ENCODE results near the gene THSD4.

DNA sequence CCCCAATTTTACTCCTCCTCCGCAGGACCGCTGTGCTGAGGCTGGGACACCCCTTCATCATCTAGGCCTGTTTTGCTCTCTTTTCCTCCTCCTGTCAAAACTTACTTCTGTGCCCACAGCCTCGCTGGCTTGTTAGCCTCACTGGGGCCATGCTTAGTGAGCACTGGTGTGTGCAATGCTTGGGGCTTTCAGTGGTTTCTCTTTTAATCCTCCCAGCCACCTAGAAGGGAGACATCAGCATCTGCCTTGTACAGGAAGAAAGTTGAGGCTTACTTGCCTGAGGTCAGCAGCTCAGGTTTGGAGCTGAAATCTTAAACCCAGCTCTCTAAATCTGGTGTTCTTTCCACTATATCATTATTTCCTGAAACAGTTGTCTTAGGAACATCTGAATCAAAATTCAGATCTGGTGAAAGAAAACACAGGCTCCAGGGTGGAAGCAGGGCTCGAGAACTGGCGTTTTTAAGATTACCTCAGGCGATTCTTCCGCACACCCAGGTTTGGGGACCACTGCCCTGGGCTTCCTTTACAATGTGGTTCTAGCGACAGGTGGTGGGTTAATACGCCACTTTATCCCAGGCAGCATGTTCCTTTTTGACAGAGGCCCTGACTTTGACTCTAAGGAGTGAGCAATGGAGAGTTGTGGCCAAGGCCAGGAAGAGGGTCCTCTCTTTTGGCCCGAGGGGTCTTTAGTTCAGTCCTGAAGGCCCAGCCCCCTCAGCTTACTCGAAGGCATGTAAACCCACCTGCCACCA lies 3.8 kb downstream of the THSD4 start:
- TF ChIP-seq GABPA (IDR thresholded peaks at IDR 0.05; ENCODE audit: low read depth), result no peak
- TF ChIP-seq, protein P1, sequence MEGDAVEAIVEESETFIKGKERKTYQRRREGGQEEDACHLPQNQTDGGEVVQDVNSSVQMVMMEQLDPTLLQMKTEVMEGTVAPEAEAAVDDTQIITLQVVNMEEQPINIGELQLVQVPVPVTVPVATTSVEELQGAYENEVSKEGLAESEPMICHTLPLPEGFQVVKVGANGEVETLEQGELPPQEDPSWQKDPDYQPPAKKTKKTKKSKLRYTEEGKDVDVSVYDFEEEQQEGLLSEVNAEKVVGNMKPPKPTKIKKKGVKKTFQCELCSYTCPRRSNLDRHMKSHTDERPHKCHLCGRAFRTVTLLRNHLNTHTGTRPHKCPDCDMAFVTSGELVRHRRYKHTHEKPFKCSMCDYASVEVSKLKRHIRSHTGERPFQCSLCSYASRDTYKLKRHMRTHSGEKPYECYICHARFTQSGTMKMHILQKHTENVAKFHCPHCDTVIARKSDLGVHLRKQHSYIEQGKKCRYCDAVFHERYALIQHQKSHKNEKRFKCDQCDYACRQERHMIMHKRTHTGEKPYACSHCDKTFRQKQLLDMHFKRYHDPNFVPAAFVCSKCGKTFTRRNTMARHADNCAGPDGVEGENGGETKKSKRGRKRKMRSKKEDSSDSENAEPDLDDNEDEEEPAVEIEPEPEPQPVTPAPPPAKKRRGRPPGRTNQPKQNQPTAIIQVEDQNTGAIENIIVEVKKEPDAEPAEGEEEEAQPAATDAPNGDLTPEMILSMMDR (IDR thresholded peaks at IDR 0.05; ENCODE audit: insufficient read depth, low read length), result no peak

Measured in HL-60 (cell line).